ENCODE data around the gene ARMC9. TPM values are rescaled to one million over a fixed set of nuclear protein-coding genes. Genes with fewer than 3 reads are reported as not detected.
"Not testable (repeated sequence)": the region's sequence is repeated elsewhere in the genome, so short reads cannot be mapped to it uniquely, and the experiment has no call there.

The ARMC9 gene
- total RNA-seq, 1 experiment from 2014 or later = 15.2 TPM

DNA sequence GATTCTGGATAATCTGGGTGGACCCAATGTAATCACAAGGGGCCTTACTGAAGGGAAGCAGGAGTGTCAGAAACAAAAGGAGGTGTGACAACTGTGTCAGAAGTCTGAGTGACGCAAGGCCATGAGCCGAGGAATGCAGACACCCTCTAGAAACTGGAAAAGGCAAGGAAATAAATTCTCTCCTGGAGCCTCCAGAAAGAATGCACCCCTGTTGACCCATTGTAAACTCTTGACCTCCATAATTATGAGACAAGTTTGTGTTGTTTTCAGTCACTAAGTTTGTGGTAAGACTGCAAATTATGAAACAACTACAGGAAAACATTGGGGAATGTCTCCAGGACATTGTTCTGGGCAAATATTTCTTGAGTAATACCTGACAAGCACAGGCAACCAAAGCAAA, 149.7 kb downstream of the ARMC9 start:
- DNase-seq = no peak
- Histone ChIP-seq H3K27me3 (no peaks in the 10 kb centered on the region), H3K36me3 (no peaks in the 10 kb centered on the region), H3K9me3 (no peaks in the 10 kb centered on the region), H3K4me3 (no peak overlapping the region)

DNA sequence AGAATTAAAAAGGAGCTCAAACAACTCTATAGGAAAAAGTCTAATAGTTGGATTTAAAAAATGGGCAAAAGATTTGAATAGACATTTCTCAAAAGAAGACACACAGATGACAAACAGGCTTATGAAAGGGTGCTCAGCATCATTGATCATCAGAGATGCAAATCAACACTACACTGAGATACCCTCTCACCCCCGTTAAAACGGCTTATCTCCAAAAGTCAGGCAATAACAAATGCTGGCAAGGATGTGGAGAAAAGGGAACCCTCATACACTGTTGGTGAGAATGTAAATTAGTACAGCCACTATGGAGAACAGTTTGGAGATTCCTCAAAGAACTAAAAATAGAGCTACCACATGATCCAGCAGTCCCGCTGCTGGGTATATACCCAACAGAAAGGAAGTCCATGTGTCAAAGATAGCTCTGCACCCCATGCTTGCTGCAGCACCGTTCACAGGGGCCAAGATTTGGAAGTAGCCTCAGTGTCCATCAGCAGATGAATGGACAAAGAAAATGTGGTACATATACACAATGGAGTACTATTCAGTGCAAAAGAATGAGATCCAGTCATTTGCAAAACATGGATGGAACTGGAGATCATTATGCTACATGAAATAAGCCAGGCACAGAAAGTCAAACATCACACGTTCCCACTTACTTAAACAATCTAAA, 150.4 kb downstream of the ARMC9 start:
- H3K4me3 ChIP-seq = no peak overlapping the region
- DNase-seq = no peak
- H3K27me3 ChIP-seq = no peaks in the 10 kb centered on the region
- no peaks in the 10 kb centered on the region for H3K36me3 ChIP-seq
- no peaks in the 10 kb centered on the region for H3K9me3 ChIP-seq

DNA sequence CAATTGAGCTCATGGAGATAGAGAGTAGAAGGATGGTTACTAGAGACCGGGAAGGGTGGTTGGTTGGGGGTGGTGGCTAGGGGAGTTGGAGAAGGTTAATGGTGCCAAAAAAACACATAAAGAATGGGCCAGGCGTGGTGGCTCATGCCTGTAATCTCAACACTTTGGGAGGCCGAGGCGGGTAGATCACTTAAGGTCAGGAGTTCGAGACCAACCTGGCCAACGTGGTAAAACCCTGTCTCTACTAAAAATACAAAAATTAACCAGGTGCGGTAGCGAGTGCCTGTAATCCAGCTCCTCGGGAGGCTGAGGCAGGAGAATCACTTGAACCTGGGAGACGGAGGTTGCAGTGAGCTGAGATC, 150.9 kb downstream of the ARMC9 start:
- H3K9me3 ChIP-seq, DNase-seq, H3K27me3 ChIP-seq, H3K36me3 ChIP-seq, H3K4me3 ChIP-seq: not testable (repeated sequence)

DNA sequence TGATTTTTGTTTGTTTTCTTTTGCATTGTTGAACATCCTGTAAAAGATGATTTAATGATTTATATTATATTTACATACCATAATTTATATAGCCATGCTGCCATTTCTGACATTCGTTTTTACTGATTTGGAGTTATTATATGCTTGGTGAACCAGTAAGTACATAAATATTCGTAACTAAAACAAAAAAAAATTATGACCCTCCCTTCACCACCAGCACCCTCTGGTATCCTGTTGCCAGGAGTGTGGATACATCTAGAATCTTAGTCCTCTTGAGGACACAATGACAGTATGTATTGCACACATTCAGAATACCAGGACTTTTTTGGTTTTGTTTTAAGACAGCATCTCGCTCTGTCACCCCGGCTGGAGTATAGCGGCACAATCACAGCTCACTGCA, 153.2 kb downstream of the ARMC9 start:
- no peak overlapping the region for H3K4me3 ChIP-seq
- DNase-seq = no peak
- H3K9me3 ChIP-seq = no peaks in the 10 kb centered on the region
- H3K27me3 ChIP-seq = no peaks in the 10 kb centered on the region
- H3K36me3 ChIP-seq = no peaks in the 10 kb centered on the region

DNA sequence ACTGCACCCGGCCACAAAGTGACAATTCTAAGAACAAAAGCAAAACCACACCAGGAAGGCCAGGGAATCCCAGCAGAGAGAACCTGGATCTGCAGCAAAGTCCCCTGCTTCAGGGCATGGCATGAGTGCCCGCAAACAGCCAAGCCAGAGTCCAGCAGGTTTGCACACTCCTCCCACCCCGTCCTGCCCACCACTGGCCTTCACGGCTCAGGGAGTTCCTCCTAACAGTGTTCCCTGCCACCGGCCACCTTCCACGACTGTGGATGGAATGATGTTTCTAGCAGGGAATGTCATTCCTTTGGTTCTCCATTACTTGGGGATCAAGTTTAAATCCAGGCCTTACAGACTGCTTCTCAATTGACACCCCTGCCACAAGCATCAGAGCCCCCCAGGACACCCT, 155.0 kb downstream of the ARMC9 start:
- no peak for DNase-seq
- Histone ChIP-seq H3K36me3 (no peaks in the 10 kb centered on the region), H3K9me3 (no peaks in the 10 kb centered on the region)

DNA sequence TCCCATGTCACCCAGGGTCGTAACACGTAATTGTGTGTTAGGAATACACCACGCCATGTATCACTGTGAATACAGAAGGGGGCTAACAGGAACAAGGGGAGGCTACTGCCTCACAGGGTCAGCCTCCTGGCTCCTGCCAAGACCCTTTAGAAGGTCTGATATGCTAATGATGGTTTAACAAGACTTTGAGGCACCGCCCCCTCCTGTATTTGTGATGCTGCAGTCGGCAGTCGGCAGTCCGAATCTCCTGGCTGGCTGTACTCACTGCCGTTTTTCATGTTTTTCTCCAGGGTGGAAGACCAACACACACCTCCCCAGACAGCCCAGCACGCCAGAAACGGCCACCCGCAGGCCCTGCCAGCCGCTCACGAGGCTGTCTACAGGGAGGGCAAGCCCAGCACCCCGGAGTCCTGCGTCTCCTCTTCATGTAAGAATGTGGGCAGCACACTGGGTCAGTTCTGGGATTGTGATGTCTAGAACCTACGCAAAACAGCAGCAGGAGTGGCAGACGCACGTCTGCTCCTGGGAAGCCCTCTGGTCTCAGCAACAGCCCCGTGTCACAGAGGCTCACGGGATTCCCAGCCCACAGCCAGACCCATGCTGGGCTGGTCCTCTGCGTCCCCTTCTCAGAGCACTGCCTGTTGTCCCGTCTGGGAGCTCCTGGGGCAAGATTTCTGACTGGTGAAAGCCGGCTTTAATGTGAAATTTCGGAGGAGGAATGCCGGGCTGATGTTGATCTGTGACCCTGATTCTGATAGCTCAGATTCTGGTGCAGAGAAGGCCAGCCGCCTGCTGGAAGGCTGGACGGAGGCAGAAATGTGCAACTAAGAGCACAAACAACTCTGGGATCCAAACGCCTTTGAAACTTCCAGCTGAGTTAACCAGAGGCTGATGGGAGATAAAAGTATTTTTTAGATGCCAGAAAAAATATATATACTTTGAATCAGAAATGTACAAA, 157.4 kb downstream of the ARMC9 start:
- no peak overlapping the region for H3K4me3 ChIP-seq
- no peaks in the 10 kb centered on the region for H3K36me3 ChIP-seq
- H3K27me3 ChIP-seq = no peaks in the 10 kb centered on the region
- no peak for DNase-seq
- no peaks in the 10 kb centered on the region for H3K9me3 ChIP-seq

More for the DNA sequence above, 155.0 kb downstream of the ARMC9 start:
- Histone ChIP-seq H3K27me3 (no peaks in the 10 kb centered on the region), H3K4me3 (no peak overlapping the region)

DNA sequence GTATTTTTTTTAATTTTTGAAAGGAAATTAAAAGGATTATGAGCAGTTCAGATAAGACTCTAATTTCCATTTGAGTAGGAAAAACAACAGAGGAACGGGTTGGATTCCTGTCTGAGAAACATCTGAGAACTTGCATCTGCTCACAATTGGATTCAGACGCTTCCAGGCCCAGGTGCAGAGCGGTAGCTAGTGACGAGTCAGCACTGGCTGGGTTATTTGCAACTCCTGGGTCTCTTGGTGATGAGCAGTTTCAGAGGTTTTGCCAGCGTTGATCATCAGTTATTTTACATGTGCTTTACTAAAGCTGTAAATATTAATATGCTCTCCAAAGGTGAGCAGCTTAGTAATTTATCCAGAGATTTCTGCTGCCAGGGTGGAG, 158.0 kb downstream of the ARMC9 start:
- Histone ChIP-seq H3K4me3 (no peak overlapping the region), H3K36me3 (no peaks in the 10 kb centered on the region), H3K9me3 (no peaks in the 10 kb centered on the region), H3K27me3 (no peaks in the 10 kb centered on the region)
- DNase-seq = no peak

DNA sequence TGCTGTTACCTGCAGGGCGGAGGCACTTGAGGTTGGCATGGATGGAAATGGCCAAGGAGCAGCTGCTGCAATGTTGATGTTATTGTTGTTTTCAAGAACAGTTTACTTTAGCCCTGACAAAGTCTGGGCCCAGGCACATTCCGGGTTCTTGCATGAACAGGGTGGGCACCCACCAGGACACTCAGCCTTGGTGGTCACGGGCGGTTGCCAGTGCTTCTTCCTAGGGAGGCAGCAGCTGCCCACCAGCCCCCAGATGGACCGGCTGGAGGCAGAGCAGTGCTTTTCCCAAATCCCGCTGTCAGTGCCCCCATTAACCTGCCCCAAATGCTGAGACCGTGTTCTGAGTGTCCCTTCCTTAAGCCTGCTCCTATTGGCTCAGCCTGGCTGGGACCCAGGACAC, 158.6 kb downstream of the ARMC9 start:
- DNase-seq = no peak
- Histone ChIP-seq H3K36me3 (no peaks in the 10 kb centered on the region), H3K4me3 (no peak overlapping the region), H3K9me3 (no peaks in the 10 kb centered on the region), H3K27me3 (no peaks in the 10 kb centered on the region)

DNA sequence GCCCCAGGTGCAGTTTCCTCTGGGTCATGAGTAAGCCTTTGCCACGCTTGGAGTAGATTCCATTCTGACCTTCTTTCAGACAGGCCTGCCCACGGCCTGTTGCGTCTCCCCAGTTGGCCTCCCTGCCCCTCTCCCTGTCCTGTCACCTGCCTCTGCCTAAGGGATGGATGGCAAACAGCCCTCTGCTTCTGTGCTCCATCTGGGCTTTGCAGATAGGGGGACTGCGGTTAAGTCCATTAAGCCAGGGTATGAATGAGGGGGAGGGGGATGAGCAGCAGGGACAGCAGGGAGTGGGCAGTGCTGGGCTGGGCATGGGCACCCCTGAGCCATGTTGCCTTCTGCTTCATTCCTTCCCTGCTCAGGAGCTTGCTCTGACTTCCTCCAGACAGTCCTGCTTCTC, 159.5 kb downstream of the ARMC9 start:
- Histone ChIP-seq H3K9me3 (no peaks in the 10 kb centered on the region), H3K36me3 (no peaks in the 10 kb centered on the region), H3K4me3 (no peak overlapping the region), H3K27me3 (no peaks in the 10 kb centered on the region)
- no peak for DNase-seq

DNA sequence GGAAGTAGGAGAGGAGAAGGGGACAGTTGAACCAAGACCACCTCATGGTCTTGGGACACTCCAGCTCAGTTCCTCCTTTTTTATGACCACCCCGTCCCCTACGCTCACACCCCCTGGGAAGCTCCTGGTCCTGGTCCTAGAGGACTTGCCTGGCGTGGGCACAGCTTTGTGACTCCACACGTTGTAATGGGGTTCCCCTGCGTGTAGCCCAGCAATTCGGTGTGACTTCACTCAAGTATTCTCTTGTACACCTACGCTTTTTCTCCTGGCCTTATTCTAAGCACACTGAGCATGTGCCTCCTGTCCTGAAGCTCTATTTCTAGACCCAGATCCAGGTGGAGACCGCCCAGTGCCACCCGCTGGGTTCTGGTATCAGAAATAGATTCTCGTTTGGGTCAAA, 161.0 kb downstream of the ARMC9 start:
- Histone ChIP-seq H3K27me3 (no peaks in the 10 kb centered on the region), H3K36me3 (no peaks in the 10 kb centered on the region), H3K4me3 (no peak overlapping the region), H3K9me3 (no peaks in the 10 kb centered on the region)
- no peak for DNase-seq

DNA sequence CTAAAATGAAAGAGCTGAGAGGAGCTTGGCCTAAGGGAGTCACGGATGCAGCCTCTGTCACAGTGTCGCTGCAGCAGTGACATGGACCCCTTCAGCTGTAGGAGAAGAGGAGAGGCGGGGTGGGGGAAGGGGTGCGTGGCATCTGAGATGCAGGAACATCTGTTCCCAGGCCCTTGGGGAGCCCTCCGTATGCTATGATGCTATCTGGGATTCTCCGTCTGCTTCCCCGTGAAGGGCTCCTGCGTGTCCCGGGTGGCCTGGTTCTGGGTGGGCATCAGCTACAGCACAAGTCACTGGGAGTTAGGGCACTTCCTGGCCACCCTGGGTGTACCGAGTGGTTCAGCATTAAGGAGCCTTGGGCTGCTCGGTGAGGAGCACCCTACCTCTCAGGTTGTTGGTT, 161.5 kb downstream of the ARMC9 start:
- no peaks in the 10 kb centered on the region for H3K27me3 ChIP-seq
- no peak for DNase-seq
- H3K9me3 ChIP-seq = no peaks in the 10 kb centered on the region
- no peak overlapping the region for H3K4me3 ChIP-seq
- H3K36me3 ChIP-seq = no peaks in the 10 kb centered on the region

DNA sequence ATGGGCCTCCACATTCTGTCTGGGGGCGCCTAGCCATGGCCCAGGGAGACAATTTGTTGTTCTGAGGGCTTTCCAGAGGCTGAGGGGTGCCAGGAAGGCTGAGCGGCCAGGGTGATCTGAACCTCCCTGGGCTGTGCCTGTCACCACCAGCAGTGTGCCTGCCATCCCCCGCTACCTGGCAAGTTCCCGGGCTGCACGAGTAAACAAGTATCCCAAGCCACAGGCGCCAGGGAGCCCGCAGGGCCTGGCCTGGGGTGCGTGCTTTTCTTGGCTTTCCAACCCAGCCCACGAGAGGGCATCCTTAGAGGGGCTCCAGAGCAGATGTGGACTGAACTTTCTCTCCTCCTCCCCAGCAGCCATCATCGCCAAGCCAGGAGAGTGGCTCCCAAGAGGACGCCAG, 162.0 kb downstream of the ARMC9 start:
- no peak for DNase-seq
- H3K9me3 ChIP-seq = no peaks in the 10 kb centered on the region
- H3K36me3 ChIP-seq = no peaks in the 10 kb centered on the region
- no peak overlapping the region for H3K4me3 ChIP-seq
- H3K27me3 ChIP-seq = no peaks in the 10 kb centered on the region

DNA sequence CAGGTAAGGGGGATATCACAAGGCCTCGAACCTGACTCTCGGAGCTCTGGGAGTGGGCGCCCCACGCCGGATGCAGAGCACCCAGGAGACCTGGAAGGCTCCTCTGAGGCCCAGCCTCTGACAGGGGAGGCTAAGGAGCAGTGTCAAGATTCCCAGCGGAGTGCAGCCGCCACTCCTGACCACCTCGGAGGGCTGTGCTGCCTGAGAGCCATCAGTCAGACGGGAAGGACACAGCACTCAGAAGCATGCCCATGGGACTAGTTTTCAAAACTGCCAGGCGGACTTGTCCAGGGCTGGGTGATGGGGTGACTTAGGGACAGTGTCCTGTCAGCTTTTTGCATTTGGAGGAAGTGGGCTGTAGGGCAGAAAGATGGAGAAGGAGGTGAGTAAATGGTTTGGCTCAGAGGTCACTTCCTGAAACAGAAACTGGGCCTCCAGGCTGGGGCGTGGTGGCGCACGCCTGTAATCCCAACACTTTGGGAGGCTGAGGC, 162.5 kb downstream of the ARMC9 start:
- no peaks in the 10 kb centered on the region for H3K27me3 ChIP-seq
- H3K4me3 ChIP-seq = no peak overlapping the region

DNA sequence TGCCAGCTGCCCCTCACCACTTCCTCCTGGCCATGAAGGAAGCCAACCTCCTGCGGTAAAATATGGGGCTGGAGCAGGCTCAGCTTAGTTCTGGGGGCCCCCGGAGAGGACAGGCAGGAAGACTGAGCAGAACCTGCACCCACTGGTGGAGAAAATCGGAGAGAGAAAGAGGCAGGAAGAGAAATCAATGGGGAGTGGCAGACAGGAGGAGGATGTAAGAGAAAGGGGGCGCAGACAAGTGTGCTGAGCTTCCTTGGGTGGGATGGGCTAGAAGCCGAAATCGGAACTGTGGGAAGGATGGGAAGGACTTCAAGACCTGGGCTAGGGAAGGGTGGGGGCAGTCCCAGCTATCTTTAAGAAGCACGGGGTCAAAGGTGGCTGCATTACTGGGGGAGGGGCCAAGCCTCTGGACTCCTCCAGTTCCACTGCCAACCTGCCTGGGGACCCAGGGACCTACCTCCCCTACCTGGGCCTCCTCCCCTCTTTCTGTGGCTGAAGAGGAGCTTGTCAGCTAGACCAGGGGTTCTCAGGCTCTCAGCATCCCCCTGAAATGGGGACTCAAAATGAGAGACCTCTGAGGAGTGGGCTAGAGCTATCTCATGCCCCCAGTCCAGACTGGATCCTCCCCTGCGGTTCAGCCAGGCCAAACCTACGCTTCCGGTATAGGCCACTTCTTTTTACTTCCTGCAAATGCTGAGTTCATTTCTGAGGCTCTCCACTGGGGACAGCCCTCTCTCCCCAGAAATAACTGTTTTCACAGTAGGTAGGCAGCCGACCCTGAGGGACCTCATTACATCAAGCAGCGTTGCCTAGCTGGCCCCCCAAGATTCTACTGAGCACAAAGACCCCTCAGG, 163.5 kb downstream of the ARMC9 start:
- DNase-seq = no peak
- H3K36me3 ChIP-seq = no peaks in the 10 kb centered on the region
- H3K9me3 ChIP-seq = no peaks in the 10 kb centered on the region
- H3K27me3 ChIP-seq = no peaks in the 10 kb centered on the region
- H3K4me3 ChIP-seq = no peak overlapping the region

More for the DNA sequence above, 162.5 kb downstream of the ARMC9 start:
- Histone ChIP-seq H3K36me3 (no peaks in the 10 kb centered on the region), H3K9me3 (no peaks in the 10 kb centered on the region)
- no peak for DNase-seq

DNA sequence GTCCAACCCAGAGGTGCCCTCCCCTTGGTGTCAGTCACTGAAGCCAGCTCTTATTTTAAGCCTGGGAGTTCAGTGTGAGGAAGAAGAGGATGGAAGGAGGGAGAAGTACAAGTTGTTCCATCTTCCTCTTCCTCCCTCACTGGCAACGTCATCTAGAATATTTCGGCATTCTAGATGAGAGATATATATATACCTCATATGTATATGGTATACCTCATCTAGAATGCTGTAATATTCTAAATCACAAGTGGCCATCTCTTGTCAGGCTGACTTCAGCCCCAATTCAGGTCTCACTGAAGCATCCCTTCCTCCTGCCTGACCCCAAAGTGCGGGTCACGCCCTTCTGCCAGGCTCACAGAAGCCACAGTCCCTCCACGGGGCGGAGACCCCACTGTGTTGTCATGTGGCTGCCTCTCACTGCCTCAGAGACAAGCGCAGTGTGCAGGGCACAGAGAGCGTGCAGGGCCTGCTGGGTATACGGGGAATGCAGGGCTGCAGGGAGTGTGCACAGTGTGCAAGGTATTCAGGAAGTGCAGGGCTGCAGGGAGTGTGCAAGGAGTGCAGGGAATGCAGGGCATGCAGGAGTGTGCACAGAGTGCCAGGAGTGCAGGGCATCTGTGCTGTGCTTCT, 164.2 kb downstream of the ARMC9 start:
- no peaks in the 10 kb centered on the region for H3K9me3 ChIP-seq

DNA sequence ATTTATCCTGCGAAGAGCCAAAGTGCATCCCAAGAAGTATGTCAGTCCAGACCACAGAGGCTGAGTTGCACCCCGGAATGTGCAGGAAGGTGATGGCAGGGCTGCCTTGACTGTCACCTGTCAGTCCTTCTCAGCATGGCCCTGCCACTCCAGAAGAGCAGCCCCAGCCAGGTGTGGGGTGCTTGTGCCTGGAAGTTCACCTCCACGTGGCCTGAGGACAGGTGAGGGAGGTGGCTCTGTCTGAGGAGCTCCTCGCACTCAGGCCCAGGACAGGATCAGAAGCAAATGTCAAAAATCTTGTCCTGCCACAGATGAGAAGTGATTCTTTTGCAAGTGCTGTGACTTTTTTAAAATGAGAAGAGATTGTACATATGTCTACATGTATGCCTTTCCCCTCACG, 165.6 kb downstream of the ARMC9 start:
- Histone ChIP-seq H3K4me3 (no peak overlapping the region), H3K27me3 (no peaks in the 10 kb centered on the region), H3K36me3 (no peaks in the 10 kb centered on the region), H3K9me3 (no peaks in the 10 kb centered on the region)
- DNase-seq = no peak

More for the DNA sequence above, 164.2 kb downstream of the ARMC9 start:
- DNase-seq = no peak
- H3K4me3 ChIP-seq = no peak overlapping the region
- no peaks in the 10 kb centered on the region for H3K36me3 ChIP-seq
- no peaks in the 10 kb centered on the region for H3K27me3 ChIP-seq
